ENCODE data around the gene RAP1GAP. TPM values are rescaled to one million over a fixed set of nuclear protein-coding genes. Genes with fewer than 3 reads are reported as not detected.

RAP1GAP gene
- total RNA-seq, 1 donor from 2014 or later = 0.60 TPM

GRCh38 chr1:21547876-21548275, 121.3 kb downstream of the RAP1GAP start:
- DNase-seq (no peak), ATAC-seq (ENCODE audit: low read depth) (no peak)
- POLR2A ChIA-PET = no interaction called here

More at GRCh38 chr1:21547876-21548275, 121.3 kb downstream of the RAP1GAP start:
- H3K27ac Mint-ChIP-seq = no peak overlapping the region
- H3K27me3 Mint-ChIP-seq = peaks cover 2% of the 10 kb centered on the region
- H3K4me1 Mint-ChIP-seq = peaks cover 2% of the 10 kb centered on the region
- no peaks in the 10 kb centered on the region for H3K36me3 Mint-ChIP-seq (ENCODE audit: low read depth)
- CTCF ChIA-PET = interaction anchor here (1.2 kb wide), 1 partner anchor 37 kb away, joined by 3 read pairs; no protein-coding TSS in a partner anchor
- TF ChIP-seq CTCF (IDR thresholded peaks at IDR 0.05) = no peak
- no peaks in the 10 kb centered on the region for H3K9me3 Mint-ChIP-seq
- H3K4me3 Mint-ChIP-seq = no peak overlapping the region
- intact Hi-C loops (cut with micrococcal nuclease) = no loop called here

Other genes starting within 250 kb of the RAP1GAP start
- 3.0 and 4.3 TPM in 2 replicates for gene NBPF3, start 229.2 kb downstream of the RAP1GAP start, total RNA-seq
- gene ALPL, start 159.9 kb downstream of the RAP1GAP start, total RNA-seq = 14.7 and 19.0 TPM in 2 replicates
- 86.3 and 97.3 TPM in 2 replicates for gene USP48, start 113.8 kb upstream of the RAP1GAP start, total RNA-seq
- gene LDLRAD2, start 142.9 kb upstream of the RAP1GAP start, total RNA-seq = 0.64 and 0.67 TPM in 2 replicates

Data from activated B cell treated with CpG ODN at 0.5 μM for 24 hours (primary cell).